NOMO-1 treated with dmso at 0.1 percent for 144 hours (cell line): ENCODE measurements around the gene RPS28.
"Not testable (repeated sequence)": the region's sequence is repeated elsewhere in the genome, so short reads cannot be mapped to it uniquely, and the experiment has no call there.

Source experiments
- DNase-seq: peaks from one replicate; lab custom pipeline; 2025; ENCODE audit not compliant: unreplicated experiment; lab: John Stamatoyannopoulos, UW

Gene RPS28

GRCh38 chr19:8321067-8321985 lies at the start of gene RPS28, which contains the start of gene NDUFA7:
TSS of gene RPS28 (plus strand) at chr19:8321496. CDS start at chr19:8321531, 35 bp downstream.
TSS of gene NDUFA7 (minus strand) at chr19:8321375. CDS start at chr19:8321358, 17 bp downstream.
- DNase-seq = peak; percentile 94

- DNase-seq = not testable (repeated sequence)
Measured at GRCh38 chr19:8276508-8276907, 44.8 kb upstream of the RPS28 start.

DNA sequence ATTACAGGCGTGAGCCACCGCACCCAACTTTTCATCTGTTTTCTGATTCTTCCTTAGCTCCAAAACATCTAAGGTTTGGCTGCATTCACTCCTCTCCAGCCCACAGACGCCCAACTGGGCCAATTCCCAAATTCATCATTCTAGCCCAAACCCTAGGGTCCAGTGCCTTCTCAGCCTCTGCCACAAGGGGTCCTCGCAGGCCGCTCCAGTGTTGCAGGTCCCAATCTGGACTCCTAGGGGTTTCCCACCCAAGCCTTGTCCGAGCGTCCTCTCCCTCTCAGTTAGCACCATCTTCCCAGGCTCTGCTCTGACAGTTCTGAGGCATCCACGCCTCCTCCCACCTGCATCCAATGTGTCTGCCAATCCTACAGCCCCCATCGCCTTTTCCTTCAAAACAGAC lies 30.0 kb upstream of the RPS28 start:
- DNase-seq = not testable (repeated sequence)

DNA sequence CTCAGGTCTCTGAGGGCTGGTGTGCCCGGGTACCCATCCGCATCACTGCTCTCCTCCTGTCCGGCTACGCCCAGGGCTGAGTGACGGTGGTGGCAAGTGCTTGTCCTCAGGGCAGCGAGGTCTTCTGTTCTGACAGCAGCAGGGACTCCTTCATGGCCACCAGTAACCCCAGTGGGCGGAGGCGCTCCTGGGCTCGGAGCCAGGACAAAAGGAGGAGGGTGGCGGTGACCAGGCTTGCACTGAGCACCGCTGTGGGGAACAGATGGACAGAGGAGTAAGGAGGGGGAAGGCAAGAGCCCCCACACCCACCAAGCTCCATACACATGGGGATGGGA lies 19.0 kb upstream of the RPS28 start:
- no peak for DNase-seq

DNA sequence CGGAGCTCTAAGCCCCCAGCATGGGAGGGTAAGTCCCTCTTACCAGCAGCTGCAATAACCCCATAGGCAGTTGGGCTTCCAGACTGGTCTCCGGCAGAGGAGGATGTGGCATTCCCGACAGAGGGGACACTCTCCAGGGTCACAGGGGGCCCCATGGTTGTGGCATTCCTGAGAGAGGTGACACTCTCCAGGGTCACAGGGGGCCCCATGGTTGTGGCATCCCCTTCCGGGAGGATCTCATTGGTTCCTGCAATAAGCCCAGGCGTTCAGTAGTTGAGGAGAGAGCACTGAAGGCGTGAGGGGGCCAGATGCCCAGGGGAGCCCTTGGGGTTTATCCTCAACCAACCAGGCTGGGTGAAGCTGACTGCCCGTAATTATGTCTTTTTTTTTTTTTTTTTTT lies 18.6 kb upstream of the RPS28 start:
- DNase-seq = no peak

GRCh38 chr19:8304841-8305621 lies 16.3 kb upstream of the RPS28 start:
- DNase-seq = no peak

GRCh38 chr19:8305798-8306197 lies 15.5 kb upstream of the RPS28 start:
- DNase-seq = no peak

DNA sequence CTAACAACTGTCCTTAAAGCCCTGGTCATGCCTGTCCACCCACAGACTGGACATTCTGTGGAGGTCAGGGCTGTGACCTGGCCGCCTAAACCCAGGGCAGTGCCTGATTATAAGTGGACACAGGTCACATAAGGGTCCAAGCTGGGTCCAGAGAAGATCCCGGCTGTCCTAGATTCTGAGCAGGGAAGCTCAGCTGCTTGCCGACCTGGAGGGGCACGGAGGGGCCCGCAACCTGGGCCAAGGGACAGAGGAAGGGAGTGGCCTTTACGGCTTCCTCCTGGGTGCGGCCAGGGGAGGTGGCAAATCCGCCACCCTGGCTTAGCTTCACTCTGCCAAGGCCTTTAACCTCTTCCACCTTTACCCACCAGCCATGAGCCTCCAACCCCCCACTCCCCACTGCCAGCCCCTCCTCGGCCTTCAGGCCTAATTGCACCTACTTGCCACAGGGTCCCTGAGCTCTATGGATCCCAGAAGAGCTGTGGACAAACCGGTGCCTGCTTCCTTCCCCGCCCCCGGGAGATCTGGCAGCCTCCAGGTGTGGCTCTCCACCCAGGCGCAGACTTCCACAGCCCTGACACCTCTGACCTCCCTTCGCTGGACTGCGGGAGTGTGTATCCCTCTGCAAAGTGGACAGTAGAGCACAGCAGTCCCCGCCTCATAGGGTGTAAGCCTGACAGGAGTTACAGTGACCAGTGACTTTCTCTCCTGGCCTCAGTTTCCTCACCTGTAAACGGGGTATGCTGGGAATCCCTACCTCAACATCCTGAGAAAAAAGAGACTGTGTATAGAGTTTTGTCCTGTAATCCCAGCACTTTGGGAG lies 14.9 kb upstream of the RPS28 start:
- no peak for DNase-seq

DNA sequence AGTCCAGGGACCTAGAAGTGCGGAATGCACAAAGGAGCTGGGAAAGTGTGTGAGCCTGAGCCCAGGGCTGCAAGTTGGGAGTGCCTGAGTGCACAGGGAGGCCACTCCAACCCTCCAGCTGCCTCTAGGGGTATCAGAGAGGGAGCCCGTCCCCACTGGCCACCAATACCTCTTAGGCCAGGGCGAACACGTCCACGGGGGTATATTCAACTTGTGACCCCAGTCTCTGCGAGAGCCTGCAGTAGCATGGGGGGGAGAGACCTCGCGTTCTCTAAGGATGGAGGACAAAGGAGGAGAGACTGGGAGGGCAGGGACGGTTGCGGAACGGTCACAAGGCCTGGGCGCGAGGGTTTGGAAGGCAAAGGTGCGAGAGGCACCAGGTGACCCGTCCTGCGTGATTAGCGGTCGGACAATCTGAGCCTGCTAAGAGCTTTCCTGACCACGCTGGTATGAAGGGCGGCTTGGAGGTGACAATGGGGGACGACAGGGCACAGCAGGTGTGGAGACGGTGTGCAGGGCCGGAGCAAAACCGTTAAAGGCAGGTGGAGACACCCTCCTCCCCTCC lies 13.8 kb upstream of the RPS28 start:
- DNase-seq = no peak

- peak; percentile 83 for DNase-seq
Measured at GRCh38 chr19:8307965-8308866, 13.1 kb upstream of the RPS28 start, which contains the start of gene CD320. TSS of gene CD320 (minus strand) at chr19:8308358. CDS start at chr19:8308290, 68 bp downstream.

DNA sequence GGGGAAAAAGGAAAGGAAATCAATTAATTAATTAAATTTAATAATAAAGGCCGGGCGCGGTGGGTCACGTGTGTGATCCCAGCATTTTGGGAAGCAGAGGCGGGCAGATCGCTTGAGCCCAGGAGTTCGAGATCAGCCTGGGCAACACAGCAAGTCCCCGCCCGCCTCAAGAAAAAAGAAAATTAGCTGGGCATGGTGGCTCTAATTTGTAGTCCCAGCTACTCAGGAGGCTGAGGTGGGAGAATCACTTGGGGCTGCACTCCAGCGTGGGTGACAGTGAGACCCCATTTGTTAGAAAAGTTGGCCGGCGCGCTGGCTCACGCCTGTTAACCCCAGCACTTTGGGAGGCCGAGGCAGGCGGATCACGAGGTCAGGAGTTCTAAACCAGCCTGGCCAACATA lies 12.4 kb upstream of the RPS28 start:
- DNase-seq = no peak

GRCh38 chr19:8310342-8311055 lies 10.8 kb upstream of the RPS28 start:
- no peak for DNase-seq

GRCh38 chr19:8311461-8312260 lies 9.6 kb upstream of the RPS28 start:
- no peak for DNase-seq

- DNase-seq = not testable (repeated sequence)
Measured at GRCh38 chr19:8314981-8315640, 6.2 kb upstream of the RPS28 start.

DNA sequence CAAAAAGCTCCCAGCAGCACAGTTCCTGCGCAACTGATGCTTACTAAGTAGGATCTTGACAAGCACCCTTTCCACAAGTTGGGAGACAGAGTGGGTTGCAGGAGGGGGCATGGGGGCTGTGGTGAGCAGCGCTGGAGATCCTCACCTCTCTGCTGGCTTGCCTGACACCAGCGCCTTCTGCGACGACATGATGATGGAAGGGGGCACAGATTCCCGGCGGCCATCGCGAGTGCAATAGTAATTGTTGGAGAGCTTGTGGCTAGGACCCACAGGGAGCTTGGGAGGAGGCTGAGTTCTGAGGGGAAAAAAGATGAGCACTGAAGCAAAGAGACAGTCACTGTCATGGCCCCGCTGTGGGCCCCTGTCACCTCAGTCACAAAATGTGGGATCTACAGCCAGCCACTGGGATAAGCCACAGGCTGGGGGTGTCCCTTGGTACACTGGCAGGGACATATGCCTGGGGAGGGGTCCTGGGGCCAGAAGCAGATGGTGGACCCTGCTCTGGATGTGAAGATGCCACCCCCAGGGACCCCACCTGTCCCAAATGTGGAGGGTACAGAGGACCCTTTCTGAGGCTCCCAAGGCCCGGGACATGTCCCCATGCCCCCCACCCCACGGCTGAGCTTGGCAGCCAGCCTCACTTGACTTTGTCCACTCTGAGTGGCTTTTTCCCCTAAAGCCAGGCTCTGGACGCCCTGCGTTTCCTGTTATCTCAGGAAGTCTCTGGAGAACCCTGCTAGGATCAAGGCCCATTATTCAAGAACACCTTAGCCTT lies 4.8 kb upstream of the RPS28 start:
- no peak for DNase-seq

- DNase-seq = not testable (repeated sequence)
Measured at GRCh38 chr19:8318835-8319234, 2.5 kb upstream of the RPS28 start.
